HepG2 (cell line): ENCODE data around the gene DOCK2. TPM values are rescaled to one million over a fixed set of nuclear protein-coding genes. Genes with fewer than 3 reads are reported as not detected.

Source experiments
- ATAC-seq: fragments of 200-7000 bp; cut with Tn5 transposase; 3 replicates; pipeline ENCODE4 v1.9.1; 2020; ENCODE audit warnings: mild to moderate bottlenecking, moderate library complexity
- BruUV-seq: library from RNA; stranded (reverse); fragments of 400-500 nt; replicated peaks from 2 replicates; lab custom pipeline; 2021; lab: Mats Ljungman, UMichigan
- CTCF ChIA-PET: fragments of 300-600 bp; formaldehyde crosslinking; extraction: SDS; loops from one replicate; lab custom pipeline; 2021; ENCODE audit warnings: low total read pairs, inconsistent platforms, low intra/inter-chr PET ratio; lab: Yijun Ruan, JAX
- POLR2A ChIA-PET: fragments of 350-600 bp; sonication (Branson Sonifier 250); formaldehyde crosslinking; loops from one replicate; lab custom pipeline; 2020; ENCODE audit warnings: antibody characterized with exemption, inconsistent platforms; lab: Yijun Ruan, JAX
- DNase-seq: peaks from one replicate; pipeline ENCODE4 v3.0.0-alpha.2; 2015; ENCODE audit warnings: low spot score
- FAIRE-seq: peaks from 3 replicates; lab custom pipeline; 2011; peaks lifted over from hg19 to GRCh38; lab: Jason Lieb, UNC
- H2AFZ ChIP-seq: one replicate; pipeline ENCODE4 v1.6.1; 2011; ENCODE audit warnings: low read length, inconsistent platforms
- H3K27ac ChIP-seq: fragments of 300-600 bp; 3 replicates; pipeline ENCODE4 v1.8.0; 2011; ENCODE audit warnings: mixed run types, mild to moderate bottlenecking, mixed read lengths, low read length, inconsistent platforms; ENCODE audit not compliant: insufficient read depth; ENCODE audit errors: extremely low read length
- H3K27me3 ChIP-seq, 2 experiments: fragments of 200-600 bp in 1 of 2; 2 replicates in 1 of 2; 3 replicates in 1 of 2; pipeline versions ENCODE4 v1.6.0 to v1.8.0; 2011; ENCODE audit warnings: low read length in 2 of 2, mild to moderate bottlenecking in 2 of 2, moderate library complexity in 2 of 2, inconsistent platforms in 1 of 2; ENCODE audit not compliant: insufficient read depth in 2 of 2, control insufficient read depth in 1 of 2
- H3K36me3 ChIP-seq, 2 experiments: fragments of 200-600 bp in 1 of 2; replicated peaks in 1 of 2; 2 replicates in 1 of 2; 3 replicates in 1 of 2; pipeline versions ENCODE4 v1.5.1 to v1.8.0; 2011; ENCODE audit warnings: low read length in 2 of 2, inconsistent platforms in 1 of 2; ENCODE audit not compliant: insufficient read depth in 2 of 2, control insufficient read depth in 1 of 2
- H3K4me1 ChIP-seq: 2 replicates; pipeline ENCODE4 v1.5.1; 2012; ENCODE audit warnings: low read length, inconsistent platforms; ENCODE audit not compliant: insufficient read depth
- H3K4me2 ChIP-seq: 2 replicates; pipeline ENCODE4 v1.6.0; 2011; ENCODE audit warnings: low read depth, low read length, inconsistent platforms
- H3K4me3 ChIP-seq, 3 experiments: fragments of 200-600 bp in 1 of 3; sonication (generic), shearing (Covaris generic) in 1 of 3; replicated peaks in 1 of 3; 2 replicates each; pipeline ENCODE4 v1.5.1; 2011 to 2016; ENCODE audit warnings: low read length in 3 of 3, inconsistent platforms in 2 of 3, low read depth in 2 of 3, mild to moderate bottlenecking in 2 of 3, control low read depth in 1 of 3, mixed read lengths in 1 of 3; ENCODE audit not compliant: insufficient read depth in 1 of 3
- H3K79me2 ChIP-seq: one replicate; pipeline ENCODE4 v1.6.1; 2011; ENCODE audit warnings: low read length, inconsistent platforms; ENCODE audit not compliant: insufficient read depth
- H3K9ac ChIP-seq: 2 replicates; pipeline ENCODE4 v1.6.0; 2011; ENCODE audit warnings: mild to moderate bottlenecking, low read depth, low read length, inconsistent platforms; ENCODE audit not compliant: insufficient read depth
- H3K9me3 ChIP-seq: 2 replicates; pipeline ENCODE4 v1.5.1; 2012; ENCODE audit warnings: mild to moderate bottlenecking, low read length
- H4K20me1 ChIP-seq: 2 replicates; pipeline ENCODE4 v1.6.0; 2011; ENCODE audit warnings: inconsistent platforms, mild to moderate bottlenecking, low read length, moderate library complexity; ENCODE audit not compliant: insufficient read depth
- BHLHE40 ChIP-seq: IDR thresholded peaks from 2 replicates; pipeline ENCODE4 v1.6.1; 2011; ENCODE audit warnings: low read length, improper control_type of control experiment
- CSRNP1 ChIP-seq: sonication (generic); formaldehyde crosslinking; IDR thresholded peaks from 2 replicates; pipeline ENCODE4 v1.8.1; 2023; ENCODE audit warnings: mild to moderate bottlenecking, missing genetic modification reagents
- MZF1 ChIP-seq: sonication (generic); formaldehyde crosslinking; IDR thresholded peaks from 2 replicates; pipeline ENCODE4 v1.8.1; 2023; ENCODE audit warnings: mild to moderate bottlenecking, missing genetic modification reagents, borderline replicate concordance
- POGK ChIP-seq: sonication (generic); formaldehyde crosslinking; conservative IDR thresholded peaks from 2 replicates; pipeline ENCODE4 v1.8.0; 2022; ENCODE audit warnings: mild to moderate bottlenecking, moderate library complexity, missing genetic modification reagents
- TIGD3 ChIP-seq: sonication (generic); formaldehyde crosslinking; IDR thresholded peaks from 2 replicates; pipeline ENCODE4 v1.5.1; 2020; ENCODE audit warnings: mild to moderate bottlenecking, missing genetic modification reagents, borderline replicate concordance
- ZNF276 ChIP-seq: sonication (generic); formaldehyde crosslinking; IDR thresholded peaks from 2 replicates; pipeline ENCODE4 v1.4.0; 2020; ENCODE audit warnings: mild to moderate bottlenecking, low read depth, missing genetic modification reagents
- WGBS: methylation state at CpG from one replicate; pipeline ENCODE4 v1.1.6; 2017; ENCODE audit warnings: low lambda C conversion rate; 5-methylcytosine and 5-hydroxymethylcytosine counted together
- in situ Hi-C: cut with HindIII; loops from 2 replicates; pipeline ENCODE4 v1.10.0; 2017; ENCODE audit warnings: low pct_unique_long_range_greater_than_20kb; ENCODE audit not compliant: extremely low pct_ligation_motif_present
- intact Hi-C: fragments of 100-400 bp; cut with micrococcal nuclease; formaldehyde crosslinking; loops from one replicate; pipeline ENCODE4 v1.10.0; 2022; ENCODE audit not compliant: unreplicated experiment
- polyA plus RNA-seq, 8 experiments: library from polyadenylated mRNA; depleted of rRNA in 3 of 8; stranded (reverse) in 7 of 8; unstranded in 1 of 8; fragments of >200 nt; fragmentation: Illumina TruSeq in 4 of 8; extraction: Trizol in 4 of 8; gene quantifications; 2 replicates each; pipeline versions ENCODE4 v1.2.1 to v1.2.3, GENCODE V29; 2011 to 2016; ENCODE audit warnings: low read depth in 4 of 8, missing spikeins in 1 of 8, mixed read lengths in 1 of 8; ENCODE audit not compliant: insufficient read depth in 1 of 8
- total RNA-seq, 5 experiments: library from RNA; depleted of rRNA; stranded (reverse); fragments of >200 nt; fragmentation: Illumina TruSeq; extraction: Trizol; gene quantifications; 2 replicates each; pipeline ENCODE4 v1.2.3, GENCODE V29; 2016; ENCODE audit warnings: low read depth in 1 of 5

The DOCK2 gene
- total and polyA plus RNA-seq, 2 of the 13 experiments (the other 11 are each of a cell fraction or from before 2014, with no cell fraction given), result not detected

- TF ChIP-seq TIGD3 (CRISPR knock-in tag) (no peak), CSRNP1 (CRISPR knock-in tag) (no peak), ZNF276 (CRISPR knock-in tag) (no peak), MZF1 (CRISPR knock-in tag) (no peak)
These were observed 237.5 kb downstream of the DOCK2 start (continued) for GRCh38 chr5:169874621-169875020.

GRCh38 chr5:169875091-169875728 is 238.1 kb downstream of the DOCK2 start:
- WGBS, result 10% methylated on average over 5 of the region's 8 CpGs
- BruUV-seq, result no TSS peak
- CTCF ChIA-PET, result no interaction called here
- Histone ChIP-seq H3K9ac (no peak overlapping the region), H2AFZ (no peak overlapping the region), H4K20me1 (no peaks in the 10 kb centered on the region), H3K4me2 (no peak overlapping the region), H3K9me3 (no peaks in the 10 kb centered on the region), H3K79me2 (no peaks in the 10 kb centered on the region), H3K4me3 (no peak overlapping the region), H3K27me3 (no peaks in the 10 kb centered on the region), H3K27ac (no peak overlapping the region), H3K36me3 (no peaks in the 10 kb centered on the region), H3K4me1 (no peaks in the 10 kb centered on the region)
- no peak for FAIRE-seq
- DNase-seq, result no peak
- in situ Hi-C loops (no loop called here), intact Hi-C loops (no loop called here)
- ATAC-seq, result no peak
- TF ChIP-seq POGK (CRISPR knock-in tag) (no peak), BHLHE40 (no peak)
- POLR2A ChIA-PET, result no interaction called here
